Ovary (tissue), 9 donors: Measurements from ENCODE around the gene FIBCD1. TPM values are rescaled to one million over a fixed set of nuclear protein-coding genes. Genes with fewer than 3 reads are reported as not detected.
A peak's percentile ranks its signal among the peaks of the same experiment; 100 is the strongest.

Source experiments
- DNase-seq, 5 donors: peaks; one replicate each; pipeline ENCODE4 v3.0.0-alpha.2; 2019 to 2020
- H3K27ac ChIP-seq, 2 donors: fragments of 200-600 bp; one replicate each; pipeline versions ENCODE4 v1.5.1 to v1.8.0; 2019 to 2022
- H3K27me3 ChIP-seq: fragments of 200-600 bp; one replicate; pipeline ENCODE4 v1.8.0; 2022
- H3K36me3 ChIP-seq: fragments of 200-600 bp; sonication (generic); one replicate; pipeline ENCODE4 v1.5.1; 2019
- H3K4me1 ChIP-seq: one replicate; pipeline ENCODE4 v1.8.1; 2013; ENCODE audit warnings: mild to moderate bottlenecking, moderate library complexity; ENCODE audit not compliant: insufficient read depth
- H3K4me3 ChIP-seq: fragments of 200-600 bp; sonication (generic); one replicate; pipeline ENCODE4 v1.5.1; 2017
- H3K9me3 ChIP-seq, 2 donors: fragments of 200-600 bp in 1 of 2; sonication (generic) in 1 of 2; one replicate each; pipeline versions ENCODE4 v1.5.1 to v1.8.1; 2013 to 2019; ENCODE audit warnings: mild to moderate bottlenecking in 1 of 2, moderate library complexity in 1 of 2
- CTCF ChIP-seq, 3 donors: fragments of 450-650 bp in 2 of 3; fragments of 200-600 bp in 1 of 3; IDR thresholded peaks; one replicate each; pipeline versions ENCODE4 v1.5.1 to v1.8.0; 2016 to 2022; ENCODE audit warnings: antibody characterized with exemption in 3 of 3, mild to moderate bottlenecking in 1 of 3
- EP300 ChIP-seq: sonication (generic); formaldehyde crosslinking; IDR thresholded peaks from one replicate; pipeline ENCODE4 v1.6.1; 2017; ENCODE audit warnings: antibody characterized with exemption
- POLR2A ChIP-seq: fragments of 450-650 bp; IDR thresholded peaks from one replicate; pipeline ENCODE4 v1.6.1; 2017; ENCODE audit warnings: antibody characterized with exemption, mild to moderate bottlenecking, moderate library complexity
- WGBS, 3 donors: extraction: QIAGEN DNeasy Blood & Tissue Kit in 1 of 3; methylation state at CpG; one replicate each; pipeline versions ENCODE4 v1.1.5 to v1.1.7; 2013 to 2017; 5-methylcytosine and 5-hydroxymethylcytosine counted together
- intact Hi-C, 4 donors: fragments of 100-400 bp; cut with DNase I; formaldehyde crosslinking; loops; one replicate each; pipeline versions ENCODE4 v1.11.0 to v1.15.1; 2022 to 2023
- polyA plus RNA-seq, 2 donors: library from polyadenylated mRNA; stranded (reverse); fragments of 200-250 nt in 1 of 2; fragments of 350-450 nt in 1 of 2; fragmentation: Illumina TruSeq in 1 of 2; extraction: RNeasy Lipid Tissue Mini Kit (QIAGEN cat#74804) in 1 of 2; gene quantifications; one replicate each; pipeline ENCODE4 v1.2.3, GENCODE V29; 2013 to 2014
- total RNA-seq, 7 donors: library from RNA; depleted of rRNA in 2 of 7; stranded (reverse); fragments of >200 nt in 2 of 7; fragmentation: NEBNext Ultra II Directional in 3 of 7; extraction: Animal tissue kit (Norgen Biotek cat#: 25700) in 3 of 7; gene quantifications; one replicate each; pipeline versions ENCODE4 v1.1.0 to v1.2.4, GENCODE V29; 2016 to 2023
- donor health status: DM: no; HTN: no; CAD: no; lungs with moderate emphysema.
- donor health status: DM: no; HTN: no; CAD: no.
- donor health status: Bipolar disorder and iron deficiency.
- donor health status: DM: yes; HTN: yes; CAD: no.
- donor health status: DM: no; HTN: no; CAD: no.
- donor health status: DM: yes; HTN: yes; CAD: no.

Gene FIBCD1
- total and polyA plus RNA-seq, 9 donors = 0.06 to 0.45 (median 0.12) TPM; not detected in 3

DNA sequence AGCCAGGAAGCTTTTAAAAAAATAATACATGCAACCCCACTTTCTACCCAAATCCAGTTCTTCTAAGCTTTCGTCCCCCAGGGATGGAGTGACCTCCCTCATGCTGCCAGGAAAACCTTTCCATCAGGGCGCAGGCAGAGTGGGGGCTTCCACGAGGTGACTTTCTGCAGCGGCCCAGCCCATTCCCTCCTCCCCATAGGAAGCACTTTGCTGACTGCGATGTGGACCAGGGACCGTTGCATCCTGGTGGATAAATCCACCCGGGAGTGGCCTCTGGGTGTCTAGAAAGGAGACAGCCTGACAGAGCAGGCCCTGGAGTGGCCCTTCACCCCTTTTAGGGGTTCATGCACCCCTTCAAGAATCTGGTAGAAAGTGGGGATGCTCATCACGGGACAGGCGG, 44.0 kb downstream of the FIBCD1 start:
- Histone ChIP-seq H3K4me3 (no peak overlapping the region), H3K9me3 (no peaks in the 10 kb centered on the region), H3K27me3 (no peaks in the 10 kb centered on the region), H3K4me1 (peaks cover 3% of the 10 kb centered on the region), H3K27ac (peak overlapping the region in 1 of 2 donors; percentile 20), H3K36me3 (no peaks in the 10 kb centered on the region)
- intact Hi-C loops = no loop called here
- TF ChIP-seq POLR2A (no peak), CTCF (IDR thresholded peaks at IDR 0.05) (no peak), EP300 (no peak)
- DNase-seq = no peak
- WGBS, 3 donors = 76 to 80% (median 76%) methylated on average over 9 of the region's 9 CpGs

- 77 to 87% (median 85%) methylated on average over 7 of the region's 7 CpGs for WGBS, 3 donors
- Histone ChIP-seq H3K27ac (no peak overlapping the region), H3K36me3 (no peaks in the 10 kb centered on the region), H3K4me3 (no peak overlapping the region), H3K27me3 (no peaks in the 10 kb centered on the region), H3K9me3 (no peaks in the 10 kb centered on the region), H3K4me1 (peaks cover 3% of the 10 kb centered on the region)
- TF ChIP-seq POLR2A (no peak), EP300 (no peak), CTCF (IDR thresholded peaks at IDR 0.05) (no peak)
- intact Hi-C loops = no loop called here
- DNase-seq = no peak
Observed at GRCh38 chr9:130894546-130894945, 44.5 kb downstream of the FIBCD1 start.

- 74 to 82% (median 78%) methylated on average over 33 to 34 of the region's 34 CpGs for WGBS, 3 donors
- Histone ChIP-seq H3K9me3 (no peaks in the 10 kb centered on the region), H3K27ac (no peak overlapping the region), H3K36me3 (no peaks in the 10 kb centered on the region), H3K4me3 (no peak overlapping the region), H3K4me1 (no peaks in the 10 kb centered on the region), H3K27me3 (no peaks in the 10 kb centered on the region)
- TF ChIP-seq POLR2A (no peak), EP300 (no peak), CTCF (IDR thresholded peaks at IDR 0.05) (no peak)
- DNase-seq = peak in 1 of 5 donors; percentile 34
- intact Hi-C loops = no loop called here
Observed at GRCh38 chr9:130893341-130894101, 45.5 kb downstream of the FIBCD1 start.

DNA sequence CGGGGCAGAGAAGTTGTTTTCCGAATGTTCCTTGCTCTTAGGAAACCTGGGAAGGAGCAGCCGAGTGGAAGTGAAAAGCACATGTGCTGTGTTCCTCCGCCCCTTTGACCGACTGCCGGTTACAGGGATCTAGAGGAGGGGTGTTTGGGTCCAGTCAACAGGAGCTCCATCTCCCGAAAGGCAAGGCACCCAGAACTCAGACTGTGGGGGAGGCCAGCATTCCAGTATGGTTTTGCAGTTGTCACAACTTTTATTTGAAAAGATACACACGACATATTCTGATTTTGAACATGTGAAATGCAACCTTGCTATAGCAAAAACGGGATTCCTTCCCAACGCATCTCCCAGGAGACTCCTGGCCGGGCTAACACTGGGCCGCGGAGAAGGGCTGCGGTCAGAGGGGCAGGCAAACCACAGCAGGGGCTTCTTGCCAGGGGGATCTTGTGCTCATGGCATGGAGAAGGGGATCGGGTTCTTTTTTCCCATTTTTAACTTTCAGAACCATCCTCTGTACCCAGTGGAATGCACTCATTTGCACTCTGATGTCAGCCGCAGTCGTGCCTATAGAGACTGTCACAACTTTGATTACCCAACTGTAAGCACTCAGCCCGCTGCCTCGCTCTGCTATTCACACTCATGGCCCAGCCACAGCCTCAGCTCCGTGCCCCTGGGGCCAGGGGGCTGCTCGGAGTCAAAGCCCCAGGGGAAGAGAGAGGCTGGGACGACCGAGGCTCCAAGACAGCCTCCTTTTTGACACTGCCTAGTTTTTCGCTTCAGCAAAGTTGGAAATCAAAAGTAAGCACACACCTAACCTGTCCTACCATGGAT, 46.4 kb downstream of the FIBCD1 start:
- no peaks in the 10 kb centered on the region for H3K36me3 ChIP-seq
- intact Hi-C loops = no loop called here
- no peaks in the 10 kb centered on the region for H3K4me1 ChIP-seq
- no peak overlapping the region for H3K4me3 ChIP-seq
- no peak for TF ChIP-seq EP300
- TF ChIP-seq POLR2A = no peak
- no peak for TF ChIP-seq CTCF (IDR thresholded peaks at IDR 0.05)
- H3K27ac ChIP-seq = no peak overlapping the region
- no peaks in the 10 kb centered on the region for H3K27me3 ChIP-seq
- DNase-seq = peak in 1 of 5 donors; percentile 42
- 45 to 54% (median 51%) methylated on average over 24 of the region's 24 CpGs for WGBS, 3 donors
- no peaks in the 10 kb centered on the region for H3K9me3 ChIP-seq
